Measurements from ENCODE around the gene CPLANE2. TPM values are rescaled to one million over a fixed set of nuclear protein-coding genes. Genes with fewer than 3 reads are reported as not detected.

The CPLANE2 gene
- total RNA-seq: 1 to 10 TPM; 6.7 to 7.7 TPM

GRCh38 chr1:16236511-16237342 lies at the start of gene CPLANE2:
Gene CPLANE2 (minus strand): TSS chr1:16237183. CDS start chr1:16236742, 441 bp downstream.

GRCh38 chr1:16212251-16212961 lies 24.6 kb downstream of the CPLANE2 start, which contains the start of gene ARHGEF19:
Gene ARHGEF19 (minus strand): TSS chr1:16212652. CDS start chr1:16209054, 3,598 bp downstream.

Other genes starting within 250 kb of the CPLANE2 start
- gene SRARP, start 232.9 kb downstream of the CPLANE2 start, total RNA-seq: not detected
- gene HSPB7, start 219.1 kb downstream of the CPLANE2 start, total RNA-seq: not detected
- not detected for gene CLCNKA, start 215.1 kb downstream of the CPLANE2 start, total RNA-seq
- gene CLCNKB, start 193.4 kb downstream of the CPLANE2 start, total RNA-seq: not detected
- gene FAM131C, start 163.5 kb downstream of the CPLANE2 start, total RNA-seq: 1 to 10 TPM; 2.4 to 3.4 TPM
- gene EPHA2, start 81.1 kb downstream of the CPLANE2 start, total RNA-seq: not detected
- 1 to 10 TPM; 8.5 to 8.9 TPM for gene ARHGEF19, start 24.5 kb downstream of the CPLANE2 start, total RNA-seq
- 10 to 100 TPM; 17.4 to 20.0 TPM for gene FBXO42, start 115.3 kb upstream of the CPLANE2 start, total RNA-seq
- gene SZRD1, start 130.1 kb upstream of the CPLANE2 start, total RNA-seq: 100 to 1,000 TPM; 141 to 146 TPM
- not detected for gene SPATA21, start 200.2 kb upstream of the CPLANE2 start, total RNA-seq
- 100 to 1,000 TPM; 135 to 144 TPM for gene NECAP2, start 203.5 kb upstream of the CPLANE2 start, total RNA-seq